HepG2 (cell line): ENCODE measurements around the gene CUEDC2. TPM values are rescaled to one million over a fixed set of nuclear protein-coding genes. Genes with fewer than 3 reads are reported as not detected.

Source experiments
- CHD2 ChIP-seq: IDR thresholded peaks from 2 replicates; pipeline ENCODE4 v1.6.1; 2011; ENCODE audit warnings: low read depth, low read length, improper control_type of control experiment
- FIP1L1 ChIP-seq: fragments of 200-400 bp; formaldehyde crosslinking; IDR thresholded peaks from 2 replicates; pipeline ENCODE4 v1.6.1; 2018; ENCODE audit warnings: low read depth, mild to moderate bottlenecking, low read length, moderate library complexity, borderline replicate concordance; ENCODE audit not compliant: insufficient read depth
- FOXJ3 ChIP-seq: sonication (generic); formaldehyde crosslinking; IDR thresholded peaks from 2 replicates; pipeline ENCODE4 v1.4.0; 2020; ENCODE audit warnings: missing genetic modification reagents, mild to moderate bottlenecking, borderline replicate concordance
- FOXK2 ChIP-seq: fragments of 450-650 bp; IDR thresholded peaks from 2 replicates; pipeline ENCODE4 v1.6.1; 2016
- HIVEP1 ChIP-seq: sonication (generic); formaldehyde crosslinking; IDR thresholded peaks from 2 replicates; pipeline ENCODE4 v1.4.0; 2020; ENCODE audit warnings: mild to moderate bottlenecking, missing genetic modification reagents
- KLF12 ChIP-seq: sonication (generic); formaldehyde crosslinking; IDR thresholded peaks from 2 replicates; pipeline ENCODE4 v1.4.0; 2020; ENCODE audit warnings: missing genetic modification reagents, borderline replicate concordance
- POLR2AphosphoS2 ChIP-seq: IDR thresholded peaks from 2 replicates; pipeline ENCODE4 v1.6.1; 2011; ENCODE audit warnings: low read depth, low read length, improper control_type of control experiment
- RNF2 ChIP-seq: fragments of 450-650 bp; conservative IDR thresholded peaks from 2 replicates; pipeline ENCODE4 v1.6.1; 2016; ENCODE audit warnings: low read depth
- SNAPC4 ChIP-seq: sonication (generic); formaldehyde crosslinking; IDR thresholded peaks from 2 replicates; pipeline ENCODE4 v1.4.0; 2020; ENCODE audit warnings: mild to moderate bottlenecking, missing genetic modification reagents
- STAG1 ChIP-seq: sonication (generic); formaldehyde crosslinking; IDR thresholded peaks from 2 replicates; pipeline ENCODE4 v1.4.0; 2020; ENCODE audit warnings: missing genetic modification reagents
- ZNF256 ChIP-seq: sonication (generic); formaldehyde crosslinking; conservative IDR thresholded peaks from 2 replicates; pipeline ENCODE4 v1.4.0; 2020; ENCODE audit warnings: missing genetic modification reagents
- ZNF713 ChIP-seq: sonication (generic); formaldehyde crosslinking; IDR thresholded peaks from 2 replicates; pipeline ENCODE4 v1.4.0; 2020; ENCODE audit warnings: mild to moderate bottlenecking, missing genetic modification reagents
- ZNF773 ChIP-seq: sonication (generic); formaldehyde crosslinking; IDR thresholded peaks from 2 replicates; pipeline ENCODE4 v1.4.0; 2020; ENCODE audit warnings: missing genetic modification reagents, borderline replicate concordance
- ZSCAN29 ChIP-seq: sonication (generic); formaldehyde crosslinking; conservative IDR thresholded peaks from 2 replicates; pipeline ENCODE4 v1.4.0; 2020; ENCODE audit warnings: mild to moderate bottlenecking, missing genetic modification reagents
- polyA plus RNA-seq, 8 experiments: library from polyadenylated mRNA; depleted of rRNA in 3 of 8; stranded (reverse) in 7 of 8; unstranded in 1 of 8; fragments of >200 nt; fragmentation: Illumina TruSeq in 4 of 8; extraction: Trizol in 4 of 8; gene quantifications; 2 replicates each; pipeline versions ENCODE4 v1.2.1 to v1.2.3, GENCODE V29; 2011 to 2016; ENCODE audit warnings: low read depth in 4 of 8, missing spikeins in 1 of 8, mixed read lengths in 1 of 8; ENCODE audit not compliant: insufficient read depth in 1 of 8
- total RNA-seq, 5 experiments: library from RNA; depleted of rRNA; stranded (reverse); fragments of >200 nt; fragmentation: Illumina TruSeq; extraction: Trizol; gene quantifications; 2 replicates each; pipeline ENCODE4 v1.2.3, GENCODE V29; 2016; ENCODE audit warnings: low read depth in 1 of 5
- TF ChIP-seq, protein P1 (sequence below): sonication (generic); formaldehyde crosslinking; IDR thresholded peaks from 2 replicates; pipeline ENCODE4 v1.5.0; 2020; ENCODE audit warnings: mild to moderate bottlenecking, missing genetic modification reagents, borderline replicate concordance
- TF ChIP-seq, protein P2 (sequence below): sonication (generic); formaldehyde crosslinking; IDR thresholded peaks from 2 replicates; pipeline ENCODE4 v1.4.0; 2020; ENCODE audit warnings: mild to moderate bottlenecking, missing genetic modification reagents
- TF ChIP-seq, protein P3 (sequence below): sonication (generic); formaldehyde crosslinking; IDR thresholded peaks from 2 replicates; pipeline ENCODE4 v1.4.0; 2020; ENCODE audit warnings: mild to moderate bottlenecking, low read depth, missing genetic modification reagents

CUEDC2 gene
- total and polyA plus RNA-seq, 2 of the 13 experiments (the other 11 are each of a cell fraction or from before 2014, with no cell fraction given): 13.1 to 18.4 TPM

DNA sequence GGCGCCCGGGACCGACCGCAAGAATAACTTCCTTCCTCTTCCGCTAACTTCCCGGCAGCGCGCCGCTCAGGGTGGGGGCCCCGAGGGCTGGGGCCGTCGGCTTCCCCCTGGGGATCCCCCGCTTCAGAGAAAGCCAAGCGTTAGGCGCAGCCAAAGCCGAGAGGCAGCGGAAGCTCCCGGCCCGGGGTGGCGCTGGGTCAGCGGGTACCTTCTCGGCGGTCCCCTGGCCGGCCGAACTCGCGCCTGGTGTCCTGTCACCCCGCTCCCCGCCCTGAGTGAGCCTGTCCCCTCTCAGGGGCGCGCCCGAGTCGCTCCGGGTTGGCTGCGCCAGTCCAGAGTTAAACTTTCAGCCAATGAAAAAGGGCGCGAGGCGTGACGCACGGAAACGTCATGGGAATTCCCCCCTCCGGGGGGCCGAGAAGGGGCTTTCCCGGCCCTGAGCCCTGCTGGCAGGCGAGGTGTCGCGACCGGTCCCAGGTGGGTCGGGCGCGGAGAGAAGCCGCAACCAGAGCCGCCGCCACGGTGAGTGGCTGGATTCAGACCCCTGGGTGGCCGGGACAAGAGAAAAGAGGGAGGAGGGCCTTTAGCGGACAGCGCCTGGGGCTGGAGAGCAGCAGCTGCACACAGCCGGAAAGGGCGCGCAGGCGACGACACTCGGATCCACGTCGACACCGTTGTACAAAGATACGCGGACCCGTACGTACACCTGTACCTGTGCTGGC, 38.1 kb downstream of the CUEDC2 start (continued):
- TF ChIP-seq SNAPC4 (CRISPR knock-in tag) (no peak), RNF2 (no peak), HIVEP1 (CRISPR knock-in tag) (peak; percentile 100), ZNF773 (CRISPR knock-in tag) (0 out of 2 replicates have a peak, but pooled peaks have one; percentile 20), ZNF713 (CRISPR knock-in tag) (no peak), ZNF256 (CRISPR knock-in tag) (0 out of 2 replicates have a peak, but pooled peaks have one; percentile 29), ZSCAN29 (no peak), FIP1L1 (no peak), FOXJ3 (CRISPR knock-in tag) (peak; percentile 63; the same call in 1 of the 2 replicates), CHD2 (no peak; the same call in 1 of the 2 replicates), POLR2AphosphoS2 (no peak), FOXK2 (no peak), STAG1 (CRISPR knock-in tag) (peak; percentile 71; the same call in 1 of the 2 replicates), KLF12 (peak; percentile 15; the same call in 1 of the 2 replicates)
- TF ChIP-seq, protein P1, sequence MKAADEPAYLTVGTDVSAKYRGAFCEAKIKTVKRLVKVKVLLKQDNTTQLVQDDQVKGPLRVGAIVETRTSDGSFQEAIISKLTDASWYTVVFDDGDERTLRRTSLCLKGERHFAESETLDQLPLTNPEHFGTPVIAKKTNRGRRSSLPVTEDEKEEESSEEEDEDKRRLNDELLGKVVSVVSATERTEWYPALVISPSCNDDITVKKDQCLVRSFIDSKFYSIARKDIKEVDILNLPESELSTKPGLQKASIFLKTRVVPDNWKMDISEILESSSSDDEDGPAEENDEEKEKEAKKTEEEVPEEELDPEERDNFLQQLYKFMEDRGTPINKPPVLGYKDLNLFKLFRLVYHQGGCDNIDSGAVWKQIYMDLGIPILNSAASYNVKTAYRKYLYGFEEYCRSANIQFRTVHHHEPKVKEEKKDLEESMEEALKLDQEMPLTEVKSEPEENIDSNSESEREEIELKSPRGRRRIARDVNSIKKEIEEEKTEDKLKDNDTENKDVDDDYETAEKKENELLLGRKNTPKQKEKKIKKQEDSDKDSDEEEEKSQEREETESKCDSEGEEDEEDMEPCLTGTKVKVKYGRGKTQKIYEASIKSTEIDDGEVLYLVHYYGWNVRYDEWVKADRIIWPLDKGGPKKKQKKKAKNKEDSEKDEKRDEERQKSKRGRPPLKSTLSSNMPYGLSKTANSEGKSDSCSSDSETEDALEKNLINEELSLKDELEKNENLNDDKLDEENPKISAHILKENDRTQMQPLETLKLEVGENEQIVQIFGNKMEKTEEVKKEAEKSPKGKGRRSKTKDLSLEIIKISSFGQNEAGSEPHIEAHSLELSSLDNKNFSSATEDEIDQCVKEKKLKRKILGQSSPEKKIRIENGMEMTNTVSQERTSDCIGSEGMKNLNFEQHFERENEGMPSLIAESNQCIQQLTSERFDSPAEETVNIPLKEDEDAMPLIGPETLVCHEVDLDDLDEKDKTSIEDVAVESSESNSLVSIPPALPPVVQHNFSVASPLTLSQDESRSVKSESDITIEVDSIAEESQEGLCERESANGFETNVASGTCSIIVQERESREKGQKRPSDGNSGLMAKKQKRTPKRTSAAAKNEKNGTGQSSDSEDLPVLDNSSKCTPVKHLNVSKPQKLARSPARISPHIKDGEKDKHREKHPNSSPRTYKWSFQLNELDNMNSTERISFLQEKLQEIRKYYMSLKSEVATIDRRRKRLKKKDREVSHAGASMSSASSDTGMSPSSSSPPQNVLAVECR: peak; percentile 88
- TF ChIP-seq, protein P2, sequence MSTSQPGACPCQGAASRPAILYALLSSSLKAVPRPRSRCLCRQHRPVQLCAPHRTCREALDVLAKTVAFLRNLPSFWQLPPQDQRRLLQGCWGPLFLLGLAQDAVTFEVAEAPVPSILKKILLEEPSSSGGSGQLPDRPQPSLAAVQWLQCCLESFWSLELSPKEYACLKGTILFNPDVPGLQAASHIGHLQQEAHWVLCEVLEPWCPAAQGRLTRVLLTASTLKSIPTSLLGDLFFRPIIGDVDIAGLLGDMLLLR (CRISPR knock-in tag): no peak
- TF ChIP-seq, protein P3, sequence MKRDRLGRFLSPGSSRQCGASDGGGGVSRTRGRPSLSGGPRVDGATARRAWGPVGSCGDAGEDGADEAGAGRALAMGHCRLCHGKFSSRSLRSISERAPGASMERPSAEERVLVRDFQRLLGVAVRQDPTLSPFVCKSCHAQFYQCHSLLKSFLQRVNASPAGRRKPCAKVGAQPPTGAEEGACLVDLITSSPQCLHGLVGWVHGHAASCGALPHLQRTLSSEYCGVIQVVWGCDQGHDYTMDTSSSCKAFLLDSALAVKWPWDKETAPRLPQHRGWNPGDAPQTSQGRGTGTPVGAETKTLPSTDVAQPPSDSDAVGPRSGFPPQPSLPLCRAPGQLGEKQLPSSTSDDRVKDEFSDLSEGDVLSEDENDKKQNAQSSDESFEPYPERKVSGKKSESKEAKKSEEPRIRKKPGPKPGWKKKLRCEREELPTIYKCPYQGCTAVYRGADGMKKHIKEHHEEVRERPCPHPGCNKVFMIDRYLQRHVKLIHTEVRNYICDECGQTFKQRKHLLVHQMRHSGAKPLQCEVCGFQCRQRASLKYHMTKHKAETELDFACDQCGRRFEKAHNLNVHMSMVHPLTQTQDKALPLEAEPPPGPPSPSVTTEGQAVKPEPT (CRISPR knock-in tag): 0 out of 2 replicates have a peak, but pooled peaks have one; percentile 34
